Small intestine (tissue), 7 donors: Measurements from ENCODE around the gene TMCC3. TPM values are rescaled to one million over a fixed set of nuclear protein-coding genes. Genes with fewer than 3 reads are reported as not detected.

Source experiments
- DNase-seq, 2 donors: peaks; one replicate each; pipeline versions ENCODE4 v3.0.0 to v3.0.0-alpha.2; 2013
- FAIRE-seq: peaks from 2 replicates; lab custom pipeline; 2012; peaks lifted over from hg19 to GRCh38; lab: Jason Lieb, UNC
- H3K27ac ChIP-seq, 3 donors: one replicate each; pipeline ENCODE4 v1.5.1; 2013; ENCODE audit warnings: low read length in 2 of 3, mild to moderate bottlenecking in 2 of 3, control low read depth in 1 of 3, inconsistent platforms in 1 of 3, low read depth in 1 of 3, moderate library complexity in 1 of 3
- H3K27me3 ChIP-seq, 3 donors: one replicate each; pipeline ENCODE4 v1.6.1; 2013; ENCODE audit warnings: low read length in 3 of 3, inconsistent platforms in 1 of 3; ENCODE audit not compliant: control insufficient read depth in 3 of 3, insufficient read depth in 3 of 3
- H3K36me3 ChIP-seq, 3 donors: one replicate each; pipeline ENCODE4 v1.6.1; 2013; ENCODE audit warnings: low read length in 3 of 3, inconsistent platforms in 1 of 3, low read depth in 1 of 3, mild to moderate bottlenecking in 1 of 3, moderate library complexity in 1 of 3; ENCODE audit not compliant: control insufficient read depth in 3 of 3, insufficient read depth in 2 of 3
- H3K4me1 ChIP-seq, 3 donors: one replicate each; pipeline ENCODE4 v1.6.1; 2013; ENCODE audit warnings: low read length in 2 of 3, inconsistent platforms in 1 of 3, low read depth in 1 of 3, mild to moderate bottlenecking in 1 of 3, moderate library complexity in 1 of 3; ENCODE audit not compliant: control insufficient read depth in 3 of 3, insufficient read depth in 2 of 3
- H3K4me3 ChIP-seq, 3 donors: one replicate each; pipeline ENCODE4 v1.5.1; 2013; ENCODE audit warnings: low read length in 3 of 3, control low read depth in 1 of 3, inconsistent platforms in 1 of 3, low read depth in 1 of 3, mild to moderate bottlenecking in 1 of 3, moderate library complexity in 1 of 3
- H3K9me3 ChIP-seq, 2 donors: one replicate each; pipeline ENCODE4 v1.6.1; 2013; ENCODE audit warnings: low read depth in 1 of 2, low read length in 1 of 2; ENCODE audit not compliant: control insufficient read depth in 2 of 2, insufficient read depth in 1 of 2
- WGBS, 3 donors: extraction: QIAGEN DNeasy Blood & Tissue Kit; methylation state at CpG; one replicate each; pipeline ENCODE4 v1.1.7; 2013; 5-methylcytosine and 5-hydroxymethylcytosine counted together
- polyA plus RNA-seq, 4 donors: library from polyadenylated mRNA; stranded (reverse) in 3 of 4; unstranded in 1 of 4; fragments of 200-250 nt in 3 of 4; fragments of 120-200 nt in 1 of 4; gene quantifications; one replicate each; pipeline versions ENCODE4 v1.2.1 to v1.2.3, GENCODE V29; 2013
- donor health status: healthy with polysubstance abuse.
- donor health status: control.
- donor health status: control.
- donor health status: Bipolar disorder and iron deficiency.
- donor health status: healthy.

Gene TMCC3
- polyA plus RNA-seq, 4 donors: 8.6 to 23.9 (median 14.3) TPM

DNA sequence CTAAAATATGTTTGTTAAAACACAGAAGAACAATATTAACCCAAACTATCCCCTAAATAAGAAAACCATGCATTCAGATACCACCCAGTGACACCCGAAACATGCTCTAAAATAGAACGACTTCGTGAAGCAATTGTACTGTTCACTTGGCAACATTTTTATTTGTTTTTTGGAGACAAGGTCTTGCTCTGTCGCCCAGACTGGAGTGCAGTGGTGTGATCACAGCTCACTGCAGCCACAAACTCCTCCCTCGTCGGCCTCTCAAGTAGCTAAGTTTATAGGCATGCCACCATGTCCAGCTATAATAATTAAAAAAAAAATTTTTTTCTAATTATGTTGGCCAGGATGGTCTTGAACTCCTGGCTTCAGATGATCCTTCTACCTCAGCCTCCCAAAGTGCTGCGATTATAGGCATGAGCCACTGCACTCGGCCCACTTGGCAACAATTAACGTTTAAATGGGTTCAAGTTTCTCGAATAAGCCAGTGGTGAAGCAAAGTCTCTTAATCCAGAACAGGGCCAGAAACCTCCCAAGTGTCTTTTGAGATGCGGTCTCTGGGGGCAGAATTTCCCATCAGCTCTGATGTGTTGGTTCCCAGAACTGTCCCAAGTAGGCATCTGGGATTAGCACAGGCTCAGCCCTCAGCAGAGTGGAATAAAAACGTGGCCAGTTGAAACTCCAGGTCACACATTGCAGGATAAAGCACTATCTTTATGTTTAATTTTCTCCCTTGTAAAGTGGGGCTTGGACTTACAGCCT lies 74.5 kb downstream of the TMCC3 start:
- Histone ChIP-seq H3K27ac (no peak overlapping the region), H3K27me3 (no peaks in the 10 kb centered on the region), H3K9me3 (no peaks in the 10 kb centered on the region), H3K4me1 (peaks cover under 1 to 10% (median 2%) of the 10 kb centered on the region in 3 donors), H3K4me3 (no peak overlapping the region), H3K36me3 (peaks cover 0 to 49% (median 6%) of the 10 kb centered on the region in 3 donors)
- DNase-seq (no peak), FAIRE-seq (no peak)
- 70 to 81% (median 78%) methylated on average over 12 of the region's 12 CpGs for WGBS, 3 donors

DNA sequence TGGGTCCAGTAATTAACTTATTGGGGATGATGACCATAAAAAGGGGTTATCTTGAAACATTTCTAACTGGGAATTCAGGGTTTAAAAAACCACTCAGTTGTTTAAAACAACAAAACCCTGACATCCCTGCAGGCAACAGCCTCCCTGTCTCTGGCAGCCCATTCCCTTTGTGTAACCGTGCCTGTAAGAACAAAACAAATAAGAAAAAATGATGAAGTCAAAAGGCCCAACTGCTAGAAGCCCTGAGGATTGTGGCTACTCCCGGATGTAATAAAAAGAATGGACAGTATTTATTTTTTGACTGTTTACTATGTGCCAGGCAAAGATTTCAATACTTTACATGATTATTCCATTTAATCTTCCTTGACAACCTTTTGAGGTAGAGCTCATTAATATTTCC lies 75.3 kb downstream of the TMCC3 start:
- Histone ChIP-seq H3K4me3 (no peak overlapping the region), H3K27ac (no peak overlapping the region), H3K9me3 (no peaks in the 10 kb centered on the region), H3K27me3 (no peaks in the 10 kb centered on the region), H3K36me3 (peaks cover 0 to 55% (median 6%) of the 10 kb centered on the region in 3 donors), H3K4me1 (peaks cover 2 to 12% (median 3%) of the 10 kb centered on the region in 3 donors)
- FAIRE-seq (no peak), DNase-seq (no peak)
- 82 to 95% (median 88%) methylated on average over 2 of the region's 2 CpGs for WGBS, 3 donors

DNA sequence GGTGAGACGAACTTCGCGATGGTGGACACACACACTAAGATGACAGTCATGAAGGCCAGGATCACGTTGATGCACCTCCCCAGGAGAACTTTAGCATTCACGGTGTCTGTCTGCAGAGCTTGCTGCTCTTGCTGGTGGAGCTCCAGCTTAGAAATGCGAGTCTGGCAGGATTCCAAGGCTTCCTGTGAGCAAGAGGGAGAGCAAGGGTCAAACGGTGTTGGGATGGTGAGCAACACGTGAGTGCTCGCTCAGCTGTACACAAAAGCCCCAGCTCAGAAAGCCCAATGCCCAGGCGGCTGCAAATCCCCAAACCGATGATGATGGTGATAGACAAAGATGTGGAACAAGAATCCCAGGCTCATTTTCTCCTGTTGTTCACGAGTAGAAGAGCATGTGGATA lies 78.8 kb downstream of the TMCC3 start:
- Histone ChIP-seq H3K9me3 (no peaks in the 10 kb centered on the region), H3K27me3 (no peaks in the 10 kb centered on the region), H3K36me3 (peaks cover 0 to 46% (median 4%) of the 10 kb centered on the region in 3 donors), H3K4me3 (no peak overlapping the region), H3K4me1 (peaks cover 2 to 12% (median 3%) of the 10 kb centered on the region in 3 donors), H3K27ac (peak overlapping the region in 1 of 3 donors; percentile 64)
- FAIRE-seq: no peak
- WGBS, 3 donors: 15 to 44% (median 29%) methylated on average over 12 of the region's 12 CpGs
- DNase-seq: peak; percentile 96 to 97

DNA sequence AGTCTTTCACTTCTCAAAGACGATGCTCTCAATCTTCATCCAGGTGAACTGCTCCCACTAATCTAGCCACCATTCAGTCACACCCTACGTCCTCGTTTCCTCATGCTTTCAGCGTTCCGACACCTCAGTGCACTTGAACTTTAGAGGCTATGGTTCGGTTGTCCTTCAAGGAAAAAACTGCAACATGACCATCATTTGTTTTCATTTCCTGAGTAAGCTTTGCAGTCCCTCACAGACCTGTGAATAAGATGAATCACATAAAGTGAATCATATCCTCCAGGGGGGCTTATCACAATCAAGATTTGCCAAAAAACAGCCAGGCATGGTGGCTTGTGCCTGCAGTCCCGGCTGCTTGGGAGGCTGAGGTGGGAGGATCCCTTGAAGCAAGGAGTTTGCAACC lies 80.2 kb downstream of the TMCC3 start:
- DNase-seq (peak in 1 of 2 donors; percentile 66), FAIRE-seq (no peak)
- Histone ChIP-seq H3K36me3 (peaks cover 0 to 36% (median 0%) of the 10 kb centered on the region in 3 donors), H3K4me3 (no peak overlapping the region), H3K27ac (no peak overlapping the region), H3K27me3 (no peaks in the 10 kb centered on the region), H3K9me3 (no peaks in the 10 kb centered on the region), H3K4me1 (peaks cover 2 to 12% (median 3%) of the 10 kb centered on the region in 3 donors)
- WGBS, 3 donors: 29 to 66% (median 49%) methylated on average over 7 of the region's 7 CpGs

DNA sequence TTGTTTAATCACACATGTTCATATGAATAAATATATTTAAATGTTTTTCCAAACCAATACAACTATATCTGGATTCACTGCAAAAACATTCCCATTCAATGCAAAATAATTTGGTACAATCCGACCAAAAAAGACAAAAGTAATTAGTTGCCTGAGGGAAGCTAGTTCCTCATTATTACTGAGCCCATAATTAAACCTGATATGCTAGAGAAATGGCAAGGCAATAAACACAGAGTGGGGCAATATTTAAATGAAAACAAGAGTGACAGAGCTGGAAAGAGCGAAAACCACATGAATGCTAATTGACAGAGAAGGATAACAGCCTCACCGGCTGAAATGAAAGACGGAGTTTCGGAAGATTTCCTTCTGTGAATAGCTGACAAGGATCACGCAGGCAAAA lies 82.6 kb downstream of the TMCC3 start:
- Histone ChIP-seq H3K4me3 (no peak overlapping the region), H3K4me1 (peaks cover 2 to 12% (median 3%) of the 10 kb centered on the region in 3 donors), H3K27me3 (no peaks in the 10 kb centered on the region), H3K27ac (no peak overlapping the region), H3K9me3 (no peaks in the 10 kb centered on the region), H3K36me3 (peaks cover 0 to 22% (median 0%) of the 10 kb centered on the region in 3 donors)
- WGBS, 3 donors: 90 to 95% (median 93%) methylated on average over 6 of the region's 6 CpGs
- DNase-seq: no peak
- no peak for FAIRE-seq

GRCh38 chr12:94566345-94566744 lies 84.0 kb downstream of the TMCC3 start:
- DNase-seq (no peak), FAIRE-seq (no peak)
- Histone ChIP-seq H3K9me3 (no peaks in the 10 kb centered on the region), H3K4me3 (no peak overlapping the region), H3K27ac (no peak overlapping the region), H3K36me3 (peaks cover 0 to 19% (median 0%) of the 10 kb centered on the region in 3 donors), H3K4me1 (peaks cover 3 to 7% (median 4%) of the 10 kb centered on the region in 3 donors), H3K27me3 (no peaks in the 10 kb centered on the region)
- whole genome bisulfite sequencing, 3 donors: 80 to 89% (median 85%) methylated on average over 8 of the region's 8 CpGs

- DNase-seq (no peak), FAIRE-seq (no peak)
- Histone ChIP-seq H3K27ac (no peak overlapping the region), H3K36me3 (peaks cover 0 to 13% (median 0%) of the 10 kb centered on the region in 3 donors), H3K27me3 (no peaks in the 10 kb centered on the region), H3K4me1 (peaks cover under 1 to 2% (median under 1%) of the 10 kb centered on the region in 3 donors), H3K9me3 (no peaks in the 10 kb centered on the region), H3K4me3 (no peak overlapping the region)
- WGBS, 3 donors: 94 to 97% (median 95%) methylated on average over 8 of the region's 8 CpGs
Measured at GRCh38 chr12:94565683-94566082, 84.7 kb downstream of the TMCC3 start.

- no peaks in the 10 kb centered on the region for H3K9me3 ChIP-seq
- no peak for DNase-seq
- H3K4me1 ChIP-seq: peaks cover 2 to 8% (median 3%) of the 10 kb centered on the region in 3 donors
- no peaks in the 10 kb centered on the region for H3K27me3 ChIP-seq
- no peaks in the 10 kb centered on the region for H3K36me3 ChIP-seq
- FAIRE-seq: no peak
- no peak overlapping the region for H3K4me3 ChIP-seq
- no peak overlapping the region for H3K27ac ChIP-seq
- WGBS, 3 donors: 77 to 85% (median 84%) methylated on average over 5 of the region's 5 CpGs
Measured at GRCh38 chr12:94563286-94563685, 87.1 kb downstream of the TMCC3 start.
